ENCODE results near the gene THSD4.

The THSD4 gene

GRCh38 chr15:71800835-71801745 lies 685.8 kb downstream of the THSD4 start:
- no peak overlapping the region for H3K27ac ChIP-seq (ENCODE audit: low read depth, low read length)
- H3K4me3 ChIP-seq (ENCODE audit: low read depth in 1 of 2, low read length in 2 of 2), result no peak overlapping the region
- H3K4me1 ChIP-seq (ENCODE audit: control insufficient read depth in 1 of 2, insufficient read depth in 2 of 2, low read length in 2 of 2), result no peaks in the 10 kb centered on the region
- no peak overlapping the region for H3K9ac ChIP-seq (ENCODE audit: low read depth in 1 of 2, low read length in 2 of 2)
- H3K27me3 ChIP-seq (ENCODE audit: control insufficient read depth in 1 of 2, insufficient read depth in 2 of 2, low read length in 2 of 2), result no peaks in the 10 kb centered on the region
- no peaks in the 10 kb centered on the region for H3K9me3 ChIP-seq (ENCODE audit: control insufficient read depth in 1 of 2, low read length in 2 of 2)
- no peaks in the 10 kb centered on the region for H3K36me3 ChIP-seq (ENCODE audit: control insufficient read depth in 1 of 2, insufficient read depth in 2 of 2, low read length in 2 of 2)

- Histone ChIP-seq H3K36me3 (ENCODE audit: control insufficient read depth in 1 of 2, insufficient read depth in 2 of 2, low read length in 2 of 2) (no peaks in the 10 kb centered on the region), H3K9me3 (ENCODE audit: control insufficient read depth in 1 of 2, low read length in 2 of 2) (no peaks in the 10 kb centered on the region), H3K27me3 (ENCODE audit: control insufficient read depth in 1 of 2, insufficient read depth in 2 of 2, low read length in 2 of 2) (no peaks in the 10 kb centered on the region), H3K4me3 (ENCODE audit: low read depth in 1 of 2, low read length in 2 of 2) (no peak overlapping the region), H3K27ac (ENCODE audit: low read depth, low read length) (no peak overlapping the region), H3K9ac (ENCODE audit: low read depth in 1 of 2, low read length in 2 of 2) (no peak overlapping the region), H3K4me1 (ENCODE audit: control insufficient read depth in 1 of 2, insufficient read depth in 2 of 2, low read length in 2 of 2) (no peaks in the 10 kb centered on the region)
Measured at GRCh38 chr15:71801935-71802655, 686.8 kb downstream of the THSD4 start.

GRCh38 chr15:71802770-71803169 lies 687.5 kb downstream of the THSD4 start:
- Histone ChIP-seq H3K4me1 (ENCODE audit: control insufficient read depth in 1 of 2, insufficient read depth in 2 of 2, low read length in 2 of 2) (no peaks in the 10 kb centered on the region), H3K9me3 (ENCODE audit: control insufficient read depth in 1 of 2, low read length in 2 of 2) (no peaks in the 10 kb centered on the region), H3K27ac (ENCODE audit: low read depth, low read length) (no peak overlapping the region), H3K36me3 (ENCODE audit: control insufficient read depth in 1 of 2, insufficient read depth in 2 of 2, low read length in 2 of 2) (no peaks in the 10 kb centered on the region), H3K27me3 (ENCODE audit: control insufficient read depth in 1 of 2, insufficient read depth in 2 of 2, low read length in 2 of 2) (no peaks in the 10 kb centered on the region), H3K4me3 (ENCODE audit: low read depth in 1 of 2, low read length in 2 of 2) (no peak overlapping the region), H3K9ac (ENCODE audit: low read depth in 1 of 2, low read length in 2 of 2) (no peak overlapping the region)

- Histone ChIP-seq H3K27ac (ENCODE audit: low read depth, low read length) (no peak overlapping the region), H3K9ac (ENCODE audit: low read depth in 1 of 2, low read length in 2 of 2) (no peak overlapping the region), H3K4me3 (ENCODE audit: low read depth in 1 of 2, low read length in 2 of 2) (no peak overlapping the region), H3K4me1 (ENCODE audit: control insufficient read depth in 1 of 2, insufficient read depth in 2 of 2, low read length in 2 of 2) (no peaks in the 10 kb centered on the region), H3K36me3 (ENCODE audit: control insufficient read depth in 1 of 2, insufficient read depth in 2 of 2, low read length in 2 of 2) (no peaks in the 10 kb centered on the region), H3K27me3 (ENCODE audit: control insufficient read depth in 1 of 2, insufficient read depth in 2 of 2, low read length in 2 of 2) (no peaks in the 10 kb centered on the region), H3K9me3 (ENCODE audit: control insufficient read depth in 1 of 2, low read length in 2 of 2) (no peaks in the 10 kb centered on the region)
Measured at GRCh38 chr15:71804226-71804625, 689.0 kb downstream of the THSD4 start.

- Histone ChIP-seq H3K9me3 (ENCODE audit: control insufficient read depth in 1 of 2, low read length in 2 of 2) (no peaks in the 10 kb centered on the region), H3K36me3 (ENCODE audit: control insufficient read depth in 1 of 2, insufficient read depth in 2 of 2, low read length in 2 of 2) (no peaks in the 10 kb centered on the region), H3K4me1 (ENCODE audit: control insufficient read depth in 1 of 2, insufficient read depth in 2 of 2, low read length in 2 of 2) (no peaks in the 10 kb centered on the region), H3K27ac (ENCODE audit: low read depth, low read length) (no peak overlapping the region), H3K27me3 (ENCODE audit: control insufficient read depth in 1 of 2, insufficient read depth in 2 of 2, low read length in 2 of 2) (no peaks in the 10 kb centered on the region), H3K4me3 (ENCODE audit: low read depth in 1 of 2, low read length in 2 of 2) (no peak overlapping the region), H3K9ac (ENCODE audit: low read depth in 1 of 2, low read length in 2 of 2) (no peak overlapping the region)
Measured at GRCh38 chr15:71804695-71805470, 689.6 kb downstream of the THSD4 start.

GRCh38 chr15:71806452-71806931 lies 691.2 kb downstream of the THSD4 start:
- H3K9me3 ChIP-seq (ENCODE audit: control insufficient read depth in 1 of 2, low read length in 2 of 2), result no peaks in the 10 kb centered on the region
- H3K36me3 ChIP-seq (ENCODE audit: control insufficient read depth in 1 of 2, insufficient read depth in 2 of 2, low read length in 2 of 2), result no peaks in the 10 kb centered on the region
- H3K4me1 ChIP-seq (ENCODE audit: control insufficient read depth in 1 of 2, insufficient read depth in 2 of 2, low read length in 2 of 2), result no peaks in the 10 kb centered on the region
- no peak overlapping the region for H3K27ac ChIP-seq (ENCODE audit: low read depth, low read length)
- H3K27me3 ChIP-seq (ENCODE audit: control insufficient read depth in 1 of 2, insufficient read depth in 2 of 2, low read length in 2 of 2), result no peaks in the 10 kb centered on the region
- no peak overlapping the region for H3K4me3 ChIP-seq (ENCODE audit: low read depth in 1 of 2, low read length in 2 of 2)
- no peak overlapping the region for H3K9ac ChIP-seq (ENCODE audit: low read depth in 1 of 2, low read length in 2 of 2)

GRCh38 chr15:71807125-71807629 lies 691.9 kb downstream of the THSD4 start:
- H3K27me3 ChIP-seq (ENCODE audit: control insufficient read depth in 1 of 2, insufficient read depth in 2 of 2, low read length in 2 of 2), result no peaks in the 10 kb centered on the region
- no peaks in the 10 kb centered on the region for H3K9me3 ChIP-seq (ENCODE audit: control insufficient read depth in 1 of 2, low read length in 2 of 2)
- no peak overlapping the region for H3K9ac ChIP-seq (ENCODE audit: low read depth in 1 of 2, low read length in 2 of 2)
- H3K27ac ChIP-seq (ENCODE audit: low read depth, low read length), result no peak overlapping the region
- H3K4me1 ChIP-seq (ENCODE audit: control insufficient read depth in 1 of 2, insufficient read depth in 2 of 2, low read length in 2 of 2), result no peaks in the 10 kb centered on the region
- no peak overlapping the region for H3K4me3 ChIP-seq (ENCODE audit: low read depth in 1 of 2, low read length in 2 of 2)
- no peaks in the 10 kb centered on the region for H3K36me3 ChIP-seq (ENCODE audit: control insufficient read depth in 1 of 2, insufficient read depth in 2 of 2, low read length in 2 of 2)

- no peak overlapping the region for H3K27ac ChIP-seq (ENCODE audit: low read depth, low read length)
- H3K4me1 ChIP-seq (ENCODE audit: control insufficient read depth in 1 of 2, insufficient read depth in 2 of 2, low read length in 2 of 2), result no peaks in the 10 kb centered on the region
- no peaks in the 10 kb centered on the region for H3K36me3 ChIP-seq (ENCODE audit: control insufficient read depth in 1 of 2, insufficient read depth in 2 of 2, low read length in 2 of 2)
- no peaks in the 10 kb centered on the region for H3K9me3 ChIP-seq (ENCODE audit: control insufficient read depth in 1 of 2, low read length in 2 of 2)
- H3K27me3 ChIP-seq (ENCODE audit: control insufficient read depth in 1 of 2, insufficient read depth in 2 of 2, low read length in 2 of 2), result no peaks in the 10 kb centered on the region
- H3K4me3 ChIP-seq (ENCODE audit: low read depth in 1 of 2, low read length in 2 of 2), result no peak overlapping the region
- no peak overlapping the region for H3K9ac ChIP-seq (ENCODE audit: low read depth in 1 of 2, low read length in 2 of 2)
Measured at GRCh38 chr15:71807691-71808091, 692.4 kb downstream of the THSD4 start.

- Histone ChIP-seq H3K27me3 (ENCODE audit: control insufficient read depth in 1 of 2, insufficient read depth in 2 of 2, low read length in 2 of 2) (no peaks in the 10 kb centered on the region), H3K27ac (ENCODE audit: low read depth, low read length) (no peak overlapping the region), H3K4me3 (ENCODE audit: low read depth in 1 of 2, low read length in 2 of 2) (no peak overlapping the region)
Measured at GRCh38 chr15:71808311-71809020, 693.2 kb downstream of the THSD4 start.

More at GRCh38 chr15:71808311-71809020, 693.2 kb downstream of the THSD4 start:
- no peaks in the 10 kb centered on the region for H3K9me3 ChIP-seq (ENCODE audit: control insufficient read depth in 1 of 2, low read length in 2 of 2)
- H3K36me3 ChIP-seq (ENCODE audit: control insufficient read depth in 1 of 2, insufficient read depth in 2 of 2, low read length in 2 of 2), result no peaks in the 10 kb centered on the region
- H3K9ac ChIP-seq (ENCODE audit: low read depth in 1 of 2, low read length in 2 of 2), result no peak overlapping the region
- no peaks in the 10 kb centered on the region for H3K4me1 ChIP-seq (ENCODE audit: control insufficient read depth in 1 of 2, insufficient read depth in 2 of 2, low read length in 2 of 2)

Data from duodenal mucosa (tissue), 2 donors.